Anterior cingulate cortex (tissue), 58 donors: ENCODE measurements around the gene C2orf92.

ENCODE experiments used
- DNase-seq, 58 donors: peaks; one replicate each; lab custom pipeline; 2025; lab: John Stamatoyannopoulos, UW

The C2orf92 gene

GRCh38 chr2:97724946-97725688 lies 55.6 kb downstream of the C2orf92 start:
- DNase-seq, result no peak

DNA sequence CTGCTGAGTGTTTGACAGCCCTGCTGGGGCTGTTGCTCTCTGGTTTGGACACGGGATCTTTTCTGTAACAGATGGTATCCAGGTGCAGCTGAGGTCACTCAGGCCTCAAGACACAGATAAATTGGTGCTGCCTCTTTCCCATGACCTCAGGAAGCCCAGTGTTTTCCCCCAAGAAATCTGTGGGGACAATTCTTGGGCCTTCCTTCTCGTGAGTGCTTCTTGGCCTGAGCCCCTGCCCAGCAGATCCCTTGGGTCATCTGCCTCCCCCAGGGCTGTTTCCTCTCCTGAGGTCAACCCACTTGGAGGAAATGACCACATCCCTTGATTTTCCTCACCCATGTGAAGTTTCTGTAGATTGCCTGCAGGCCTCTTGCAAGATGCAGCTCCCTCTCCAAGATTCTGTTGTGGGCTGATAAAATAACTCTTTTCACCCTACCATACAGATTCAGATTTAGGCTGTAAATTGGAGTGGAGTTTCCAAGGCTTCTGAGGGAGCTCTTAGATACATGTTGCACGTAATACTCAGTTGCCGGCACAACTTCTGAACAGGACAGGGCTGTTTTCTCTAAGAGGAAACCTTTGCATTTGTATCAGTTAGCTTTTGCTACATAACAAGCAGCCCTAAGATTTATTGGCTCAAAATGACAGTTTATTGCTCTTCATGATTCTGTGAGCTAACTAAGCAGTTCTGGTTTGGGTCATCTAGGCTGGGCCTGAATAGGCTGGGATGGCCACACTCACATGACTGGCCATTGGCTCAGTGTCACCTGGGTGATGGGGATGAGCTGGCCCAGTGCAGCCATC lies 57.0 kb downstream of the C2orf92 start:
- DNase-seq, result no peak

DNA sequence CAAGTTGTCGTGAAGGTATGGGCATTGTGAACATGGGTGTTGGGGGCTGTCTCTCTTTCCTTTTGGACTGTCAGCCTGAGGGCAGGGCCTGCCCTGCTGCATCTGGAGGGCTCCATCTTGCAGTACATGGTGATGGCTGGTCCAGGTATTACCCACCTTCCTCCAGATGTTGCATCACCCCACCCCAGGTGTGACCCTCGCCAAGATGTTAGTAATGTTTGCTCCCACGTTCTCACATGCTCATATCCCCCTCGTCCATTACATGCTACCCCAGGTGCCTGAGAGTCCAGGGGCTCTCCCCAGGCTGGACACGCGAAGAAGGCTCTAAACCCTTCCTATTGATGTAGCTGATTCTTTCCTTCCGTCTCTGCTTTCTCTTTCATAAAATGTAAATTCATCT lies 57.8 kb downstream of the C2orf92 start:
- no peak for DNase-seq

- peak in 17 of 58 donors; percentile 11 to 43 (median 26) for DNase-seq
These were observed 58.7 kb downstream of the C2orf92 start for GRCh38 chr2:97728091-97728731.

DNA sequence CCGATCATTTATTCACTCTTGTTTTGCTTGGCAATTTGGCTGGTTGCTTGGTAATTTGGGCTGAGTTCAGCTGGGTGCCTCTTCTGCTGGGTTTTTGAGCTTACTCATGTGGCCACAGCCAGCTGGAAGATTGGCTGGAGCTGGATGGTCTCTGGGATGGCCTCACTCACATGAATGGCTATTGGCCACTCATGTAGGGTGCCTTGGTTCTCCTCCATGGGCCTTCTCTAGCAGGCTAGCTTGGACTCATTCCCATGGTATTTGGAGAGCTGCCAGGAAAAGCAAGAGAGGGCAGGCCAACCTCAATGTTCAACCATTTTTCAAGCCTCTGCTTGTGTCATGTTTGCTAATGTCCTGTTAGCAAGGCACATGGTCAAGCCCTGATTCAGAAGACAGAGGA lies 60.7 kb downstream of the C2orf92 start:
- DNase-seq, result no peak

- DNase-seq, result no peak
These were observed 61.9 kb downstream of the C2orf92 start for GRCh38 chr2:97731274-97732020.

- no peak for DNase-seq
These were observed 63.2 kb downstream of the C2orf92 start for GRCh38 chr2:97732436-97733340.

GRCh38 chr2:97733341-97734035 lies 64.0 kb downstream of the C2orf92 start:
- no peak for DNase-seq

GRCh38 chr2:97734061-97735051 lies 64.8 kb downstream of the C2orf92 start:
- DNase-seq, result no peak

GRCh38 chr2:97735161-97735561 lies 65.6 kb downstream of the C2orf92 start:
- no peak for DNase-seq

DNA sequence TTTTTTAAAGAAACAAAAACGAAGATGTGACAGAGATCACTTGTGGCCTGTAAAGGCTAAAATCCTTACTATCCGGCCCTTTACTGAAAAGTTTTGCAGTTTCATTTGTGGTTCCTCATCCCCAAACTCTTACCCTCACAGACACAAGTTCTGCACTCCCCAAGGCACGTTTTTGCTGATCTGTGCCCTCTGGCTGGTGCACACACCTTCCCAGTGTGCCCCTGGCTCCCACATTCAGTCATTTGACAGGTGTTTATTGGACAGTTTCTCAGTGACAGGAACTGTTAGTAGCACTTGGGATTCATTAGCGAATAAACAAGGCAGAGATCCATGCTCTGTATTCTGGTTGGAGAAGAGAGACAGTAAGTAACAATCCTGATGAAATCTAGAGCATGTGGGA lies 66.7 kb downstream of the C2orf92 start:
- no peak for DNase-seq

GRCh38 chr2:97736608-97737330 lies 67.3 kb downstream of the C2orf92 start:
- no peak for DNase-seq

- no peak for DNase-seq
These were observed 68.1 kb downstream of the C2orf92 start for GRCh38 chr2:97737421-97738178.

DNA sequence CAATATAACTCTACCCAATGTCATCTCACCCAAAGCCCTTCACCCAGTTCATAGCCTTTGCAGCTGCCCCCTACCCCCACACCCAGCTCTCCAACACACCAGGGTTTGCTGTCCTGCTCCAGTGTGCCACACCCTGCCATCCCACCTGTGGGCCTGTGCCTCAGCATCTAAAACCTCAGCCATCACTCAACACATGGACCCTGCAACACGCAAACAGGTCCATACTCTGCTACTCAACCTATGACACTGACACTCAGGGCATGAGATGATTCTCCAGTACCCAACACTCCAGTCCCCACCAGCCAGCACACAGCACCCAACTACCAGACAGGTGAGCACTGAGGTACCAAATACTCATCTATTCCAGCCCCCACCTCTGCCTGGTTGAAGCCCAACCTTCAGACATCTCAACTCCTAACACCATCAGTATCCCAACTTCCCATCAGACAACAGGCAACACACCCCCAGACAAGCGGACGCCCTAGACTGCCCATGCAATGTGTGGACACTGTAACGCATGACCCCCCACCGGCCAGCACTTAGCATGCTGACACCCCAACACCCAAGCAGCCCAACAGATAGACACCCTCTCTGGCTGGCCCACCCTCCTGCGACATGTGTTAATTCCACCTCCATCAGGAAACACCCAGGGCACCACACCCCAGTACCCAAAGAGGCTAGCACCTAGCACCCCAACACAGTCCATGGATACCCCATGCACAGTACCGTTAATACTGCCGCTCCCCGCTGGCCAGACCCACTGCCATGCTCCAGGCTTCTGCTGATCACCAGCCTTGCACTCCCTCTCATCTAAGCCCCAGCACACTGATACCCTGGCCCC lies 68.9 kb downstream of the C2orf92 start:
- no peak for DNase-seq
